MM.1S (cell line): ENCODE results near the gene RSPO3.

ENCODE experiments used
- DNase-seq: peaks from one replicate; pipeline ENCODE4 v3.0.0-alpha.2; 2015
- H2AFZ ChIP-seq: fragments of 300-600 bp; sonication (generic); 2 replicates; pipeline ENCODE4 v1.6.0; 2016; ENCODE audit warnings: antibody characterized with exemption, low read length
- H3F3A ChIP-seq: fragments of 300-600 bp; sonication (generic); 2 replicates; pipeline ENCODE4 v1.6.1; 2016; ENCODE audit warnings: mild to moderate bottlenecking, antibody characterized with exemption, low read length, moderate library complexity, mixed read lengths; ENCODE audit not compliant: insufficient read depth
- H3K27ac ChIP-seq: fragments of 300-600 bp; sonication (generic); 2 replicates; pipeline ENCODE4 v1.5.1; 2016; ENCODE audit warnings: mild to moderate bottlenecking, low read length
- H3K27me3 ChIP-seq: fragments of 300-600 bp; sonication (generic); replicated peaks from 2 replicates; pipeline ENCODE4 v1.6.0; 2016; ENCODE audit warnings: low read length; ENCODE audit not compliant: insufficient read depth
- H3K36me3 ChIP-seq: fragments of 300-600 bp; sonication (generic); replicated peaks from 2 replicates; pipeline ENCODE4 v1.6.1; 2016; ENCODE audit warnings: mild to moderate bottlenecking, low read length, mixed read lengths; ENCODE audit not compliant: insufficient read depth
- H3K4me1 ChIP-seq: fragments of 300-600 bp; sonication (generic); 2 replicates; pipeline ENCODE4 v1.6.1; 2016; ENCODE audit warnings: low read length, mixed read lengths
- H3K4me2 ChIP-seq: fragments of 300-600 bp; sonication (generic); 2 replicates; pipeline ENCODE4 v1.6.0; 2016; ENCODE audit warnings: low read depth, low read length
- H3K4me3 ChIP-seq: fragments of 300-600 bp; sonication (generic); 2 replicates; pipeline ENCODE4 v1.5.1; 2016; ENCODE audit warnings: low read length, mixed read lengths
- H3K79me2 ChIP-seq: fragments of 300-600 bp; sonication (generic); 2 replicates; pipeline ENCODE4 v1.6.1; 2016; ENCODE audit warnings: mixed run types, low read length, mixed read lengths
- H3K9ac ChIP-seq: fragments of 300-600 bp; sonication (generic); 2 replicates; pipeline ENCODE4 v1.6.1; 2016; ENCODE audit warnings: low read length, mixed read lengths
- H3K9me2 ChIP-seq: fragments of 300-600 bp; sonication (generic); replicated peaks from 2 replicates; pipeline ENCODE4 v1.6.1; 2016; ENCODE audit warnings: mild to moderate bottlenecking, low read length, mixed read lengths; ENCODE audit not compliant: insufficient read depth
- H3K9me3 ChIP-seq: fragments of 300-600 bp; sonication (generic); replicated peaks from 2 replicates; pipeline ENCODE4 v1.6.1; 2016; ENCODE audit warnings: mild to moderate bottlenecking, low read length, mixed read lengths; ENCODE audit not compliant: insufficient read depth
- H4K20me1 ChIP-seq: fragments of 300-600 bp; sonication (generic); 2 replicates; pipeline ENCODE4 v1.6.1; 2016; ENCODE audit warnings: mild to moderate bottlenecking, low read length, moderate library complexity, mixed read lengths; ENCODE audit not compliant: insufficient read depth
- CTCF ChIP-seq: fragments of 300-600 bp; sonication (generic); IDR thresholded peaks from 2 replicates; pipeline ENCODE4 v1.5.1; 2016; ENCODE audit warnings: antibody characterized with exemption, low read length, mixed read lengths
- EZH2 ChIP-seq: fragments of 300-600 bp; sonication (generic); optimal IDR thresholded peaks from 2 replicates; pipeline ENCODE3; 2017; ENCODE audit warnings: low read depth, mild to moderate bottlenecking, antibody characterized with exemption, low read length, mixed read lengths
- EZH2phosphoT487 ChIP-seq: fragments of 300-600 bp; sonication (generic); IDR thresholded peaks from 2 replicates; pipeline ENCODE4 v1.6.1; 2018; ENCODE audit warnings: antibody characterized with exemption, low read length

The RSPO3 gene

DNA sequence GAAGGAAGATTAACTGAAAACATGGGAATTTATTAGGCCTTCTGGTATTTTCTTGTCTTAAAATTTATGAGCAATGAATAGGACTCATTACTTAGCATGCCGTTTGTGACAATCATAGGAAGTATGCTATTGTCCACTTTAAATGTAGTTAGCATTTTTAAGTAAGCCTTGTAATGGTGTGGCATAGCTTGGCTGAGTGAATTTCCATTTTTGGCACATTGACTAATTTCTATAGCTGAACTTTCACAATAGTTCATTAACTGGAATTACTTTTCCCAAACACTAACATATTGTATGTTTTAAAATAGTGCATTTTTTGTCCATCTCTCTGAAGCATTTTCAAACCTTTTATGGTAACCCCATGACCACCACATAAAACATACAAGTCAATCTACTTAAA, 15.7 kb downstream of the RSPO3 start:
- no peaks in the 10 kb centered on the region for H3F3A ChIP-seq
- no peaks in the 10 kb centered on the region for H3K79me2 ChIP-seq
- TF ChIP-seq EZH2: no peak
- no peak for TF ChIP-seq EZH2phosphoT487
- TF ChIP-seq CTCF: no peak
- H3K9me2 ChIP-seq: no peaks in the 10 kb centered on the region
- H3K27ac ChIP-seq: no peak overlapping the region
- no peak overlapping the region for H2AFZ ChIP-seq
- H3K4me2 ChIP-seq: no peak overlapping the region
- H3K27me3 ChIP-seq: no peaks in the 10 kb centered on the region
- H3K9me3 ChIP-seq: no peaks in the 10 kb centered on the region
- H3K9ac ChIP-seq: no peak overlapping the region
- no peak for DNase-seq
- H3K4me1 ChIP-seq: no peaks in the 10 kb centered on the region
- H3K36me3 ChIP-seq: no peaks in the 10 kb centered on the region
- H3K4me3 ChIP-seq: no peak overlapping the region
- no peaks in the 10 kb centered on the region for H4K20me1 ChIP-seq

GRCh38 chr6:127136786-127137185, 18.3 kb downstream of the RSPO3 start:
- Histone ChIP-seq H3K9ac (no peak overlapping the region), H3K9me2 (no peaks in the 10 kb centered on the region), H3K27ac (no peak overlapping the region), H3K27me3 (no peaks in the 10 kb centered on the region), H3K4me2 (no peak overlapping the region), H4K20me1 (no peaks in the 10 kb centered on the region), H3K79me2 (no peaks in the 10 kb centered on the region), H3K4me1 (no peaks in the 10 kb centered on the region), H3K4me3 (no peak overlapping the region), H3K36me3 (no peaks in the 10 kb centered on the region), H2AFZ (no peak overlapping the region), H3K9me3 (no peaks in the 10 kb centered on the region), H3F3A (no peaks in the 10 kb centered on the region)
- no peak for TF ChIP-seq EZH2phosphoT487
- no peak for TF ChIP-seq EZH2
- TF ChIP-seq CTCF: no peak
- no peak for DNase-seq

DNA sequence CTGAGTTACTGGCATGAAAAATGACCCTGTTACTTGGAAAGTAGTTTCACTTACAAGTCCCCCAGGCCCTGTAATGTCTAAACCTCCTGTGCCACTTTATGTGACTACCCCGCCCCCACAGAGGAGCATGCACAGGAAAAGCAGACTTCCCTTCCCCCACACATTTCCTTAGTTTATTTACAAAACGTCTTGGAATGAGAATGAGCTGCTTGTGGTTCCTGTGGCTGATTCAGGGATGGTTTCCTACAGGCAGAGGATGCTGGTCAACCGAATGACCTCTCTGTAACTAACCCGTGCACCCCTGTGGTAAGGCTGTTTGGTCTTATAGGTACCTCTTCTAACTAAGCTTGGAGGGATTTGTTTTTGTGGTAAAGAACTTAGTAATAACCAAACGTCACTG, 28.5 kb downstream of the RSPO3 start:
- Histone ChIP-seq H3K9ac (no peak overlapping the region), H3K9me2 (no peaks in the 10 kb centered on the region), H3K27me3 (no peaks in the 10 kb centered on the region), H3K4me2 (no peak overlapping the region), H2AFZ (no peak overlapping the region), H3F3A (no peaks in the 10 kb centered on the region), H3K27ac (no peak overlapping the region), H3K36me3 (no peaks in the 10 kb centered on the region), H4K20me1 (no peaks in the 10 kb centered on the region), H3K4me1 (no peaks in the 10 kb centered on the region), H3K79me2 (no peaks in the 10 kb centered on the region), H3K4me3 (no peak overlapping the region), H3K9me3 (no peaks in the 10 kb centered on the region)
- DNase-seq: no peak
- TF ChIP-seq EZH2 (no peak), EZH2phosphoT487 (no peak), CTCF (no peak)

DNA sequence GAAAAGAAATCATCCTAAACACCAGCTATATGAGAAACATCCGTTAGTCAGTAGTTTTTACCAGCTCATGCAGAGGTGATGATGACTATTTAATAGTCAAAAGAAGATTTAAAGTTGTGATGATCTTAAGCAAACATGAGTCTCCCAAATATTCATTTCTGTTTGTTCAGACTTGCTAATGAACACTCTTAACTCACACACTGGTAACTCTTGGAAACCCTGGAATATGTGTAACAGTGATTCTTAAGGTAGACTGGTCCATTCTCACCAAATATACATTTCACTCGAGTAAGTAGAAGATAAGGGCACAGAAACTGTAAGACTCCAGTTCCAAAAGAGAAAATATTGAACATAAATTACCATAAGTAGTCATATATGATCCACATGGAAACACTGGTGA, 29.1 kb downstream of the RSPO3 start:
- DNase-seq: no peak
- Histone ChIP-seq H3K36me3 (no peaks in the 10 kb centered on the region), H2AFZ (no peak overlapping the region), H3K9ac (no peak overlapping the region), H3K4me3 (no peak overlapping the region), H3K9me2 (no peaks in the 10 kb centered on the region), H3K4me1 (no peaks in the 10 kb centered on the region), H3K27me3 (no peaks in the 10 kb centered on the region), H3K4me2 (no peak overlapping the region), H3F3A (no peaks in the 10 kb centered on the region), H3K79me2 (no peaks in the 10 kb centered on the region), H3K27ac (no peak overlapping the region), H4K20me1 (no peaks in the 10 kb centered on the region), H3K9me3 (no peaks in the 10 kb centered on the region)
- no peak for TF ChIP-seq EZH2
- TF ChIP-seq CTCF: no peak
- no peak for TF ChIP-seq EZH2phosphoT487
